ENCODE results near the gene UGT1A5. TPM values are rescaled to one million over a fixed set of nuclear protein-coding genes. Genes with fewer than 3 reads are reported as not detected.

UGT1A5 gene
- polyA plus RNA-seq, 1 of the 3 experiments (the other 2 are of a cell fraction): not detected

DNA sequence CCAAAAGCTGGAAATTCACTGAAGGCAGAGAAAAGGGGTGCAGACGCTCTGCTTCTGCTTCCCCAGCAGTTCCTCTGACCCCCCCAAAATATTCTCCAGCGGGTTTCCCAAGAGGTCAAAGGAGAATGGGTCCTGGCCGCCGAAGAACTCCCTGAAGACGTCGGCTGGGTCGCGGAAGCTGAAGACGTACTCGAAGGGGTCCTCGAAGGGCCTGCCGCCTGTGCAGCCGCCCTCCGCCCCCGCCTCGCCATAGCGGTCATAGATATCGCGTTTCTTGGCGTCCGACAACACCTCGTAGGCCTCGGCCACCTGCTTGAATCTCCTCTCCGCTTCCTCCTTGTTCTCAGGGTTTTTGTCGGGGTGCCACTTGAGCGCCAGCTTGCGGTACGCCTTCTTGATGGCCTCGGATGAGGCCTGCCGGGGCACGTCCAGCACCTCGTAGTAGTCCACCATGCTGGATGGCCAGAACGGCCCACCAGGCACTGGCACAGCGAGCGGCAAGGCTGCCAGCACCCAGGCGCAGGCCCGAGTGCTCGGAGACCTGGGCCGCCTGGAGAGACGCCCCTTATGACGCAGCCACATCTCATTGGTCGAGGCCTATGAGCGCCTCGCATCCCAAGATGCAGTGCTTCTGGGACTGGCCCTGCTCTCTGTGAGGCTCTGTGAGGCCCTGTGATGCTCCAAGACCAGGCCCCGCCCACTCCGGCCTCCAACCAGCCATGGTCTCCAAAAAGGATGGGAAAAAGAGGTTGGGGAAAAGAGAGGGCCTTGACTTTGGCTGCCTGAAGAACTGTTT lies 31.0 kb downstream of the UGT1A5 start:
- Histone ChIP-seq H3K36me3 (replicated peaks in 1 of 2; ENCODE audit: control insufficient read depth in 1 of 2, insufficient read depth in 2 of 2, low read length in 1 of 2) (no peaks in the 10 kb centered on the region), H3K4me2 (no peak overlapping the region), H2AFZ (ENCODE audit: low read depth) (no peak overlapping the region), H3K9ac (no peak overlapping the region), H3K4me1 (ENCODE audit: control insufficient read depth in 1 of 2, insufficient read depth in 2 of 2, low read depth in 1 of 2, low read length in 1 of 2) (no peaks in the 10 kb centered on the region), H3K4me3 (ENCODE audit: low read depth in 2 of 2, low read length in 1 of 2) (no peak overlapping the region), H3F3A (replicated peaks; ENCODE audit: insufficient read depth) (no peaks in the 10 kb centered on the region), H3K79me2 (ENCODE audit: insufficient read depth) (no peaks in the 10 kb centered on the region), H4K20me1 (ENCODE audit: insufficient read depth) (no peaks in the 10 kb centered on the region), H3K9me2 (no peaks in the 10 kb centered on the region), H3K27ac (ENCODE audit: low read depth in 2 of 2, low read length in 1 of 2) (no peak overlapping the region), H3K27me3 (ENCODE audit: insufficient read depth) (no peaks in the 10 kb centered on the region; the same call in 1 of the 2 replicates), H3K9me3 (no peaks in the 10 kb centered on the region)
- no peak for DNase-seq
- 82% methylated on average over 33 of the region's 46 CpGs for WGBS (ENCODE audit: low lambda C conversion rate)
- POLR2A ChIA-PET: no interaction called here
- CTCF ChIA-PET: no interaction called here
- TF ChIP-seq POLR2AphosphoS5 (IDR thresholded peaks at IDR 0.05; ENCODE audit: low read depth, low read length) (no peak), GATA2 (CRISPR knock-in tag; IDR thresholded peaks at IDR 0.05) (no peak), TAF1 (IDR thresholded peaks at IDR 0.05; ENCODE audit: borderline replicate concordance, low read depth, low read length) (no peak), RXRA (IDR thresholded peaks at IDR 0.05; ENCODE audit: borderline replicate concordance, low read depth) (no peak), SMC3 (IDR thresholded peaks at IDR 0.05; ENCODE audit: low read depth, low read length) (no peak), SIN3A (IDR thresholded peaks at IDR 0.05; ENCODE audit: borderline replicate concordance, low read depth, low read length) (no peak), TCF12 (IDR thresholded peaks at IDR 0.05) (no peak), EZH2phosphoT487 (IDR thresholded peaks at IDR 0.05; ENCODE audit: borderline replicate concordance, low read depth) (no peak), FOXJ3 (CRISPR knock-in tag; IDR thresholded peaks at IDR 0.05) (no peak), TEAD4 (IDR thresholded peaks at IDR 0.05; ENCODE audit: borderline replicate concordance, insufficient read depth) (no peak), CHD2 (IDR thresholded peaks at IDR 0.05; ENCODE audit: low read length, partially characterized antibody) (no peak)
- TF ChIP-seq, protein P1, sequence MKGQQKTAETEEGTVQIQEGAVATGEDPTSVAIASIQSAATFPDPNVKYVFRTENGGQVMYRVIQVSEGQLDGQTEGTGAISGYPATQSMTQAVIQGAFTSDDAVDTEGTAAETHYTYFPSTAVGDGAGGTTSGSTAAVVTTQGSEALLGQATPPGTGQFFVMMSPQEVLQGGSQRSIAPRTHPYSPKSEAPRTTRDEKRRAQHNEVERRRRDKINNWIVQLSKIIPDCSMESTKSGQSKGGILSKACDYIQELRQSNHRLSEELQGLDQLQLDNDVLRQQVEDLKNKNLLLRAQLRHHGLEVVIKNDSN (IDR thresholded peaks at IDR 0.05; ENCODE audit: borderline replicate concordance, low read depth): no peak
- TF ChIP-seq, protein P2, sequence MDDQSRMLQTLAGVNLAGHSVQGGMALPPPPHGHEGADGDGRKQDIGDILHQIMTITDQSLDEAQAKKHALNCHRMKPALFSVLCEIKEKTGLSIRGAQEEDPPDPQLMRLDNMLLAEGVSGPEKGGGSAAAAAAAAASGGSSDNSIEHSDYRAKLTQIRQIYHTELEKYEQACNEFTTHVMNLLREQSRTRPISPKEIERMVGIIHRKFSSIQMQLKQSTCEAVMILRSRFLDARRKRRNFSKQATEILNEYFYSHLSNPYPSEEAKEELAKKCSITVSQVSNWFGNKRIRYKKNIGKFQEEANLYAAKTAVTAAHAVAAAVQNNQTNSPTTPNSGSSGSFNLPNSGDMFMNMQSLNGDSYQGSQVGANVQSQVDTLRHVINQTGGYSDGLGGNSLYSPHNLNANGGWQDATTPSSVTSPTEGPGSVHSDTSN (IDR thresholded peaks at IDR 0.05): no peak
- TF ChIP-seq, protein P3, sequence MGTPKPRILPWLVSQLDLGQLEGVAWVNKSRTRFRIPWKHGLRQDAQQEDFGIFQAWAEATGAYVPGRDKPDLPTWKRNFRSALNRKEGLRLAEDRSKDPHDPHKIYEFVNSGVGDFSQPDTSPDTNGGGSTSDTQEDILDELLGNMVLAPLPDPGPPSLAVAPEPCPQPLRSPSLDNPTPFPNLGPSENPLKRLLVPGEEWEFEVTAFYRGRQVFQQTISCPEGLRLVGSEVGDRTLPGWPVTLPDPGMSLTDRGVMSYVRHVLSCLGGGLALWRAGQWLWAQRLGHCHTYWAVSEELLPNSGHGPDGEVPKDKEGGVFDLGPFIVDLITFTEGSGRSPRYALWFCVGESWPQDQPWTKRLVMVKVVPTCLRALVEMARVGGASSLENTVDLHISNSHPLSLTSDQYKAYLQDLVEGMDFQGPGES (IDR thresholded peaks at IDR 0.05; ENCODE audit: low read depth, low read length): no peak
